Measurements from ENCODE around the gene CCKAR.

CCKAR gene

GRCh38 chr4:26489101-26489985, 941 bp downstream of the CCKAR start:
- DNase-seq = peak; percentile 13

GRCh38 chr4:26485684-26486083, 4.6 kb downstream of the CCKAR start:
- DNase-seq = no peak

- no peak for DNase-seq
Measured at GRCh38 chr4:26484516-26484915, 5.8 kb downstream of the CCKAR start.

GRCh38 chr4:26484032-26484515, 6.2 kb downstream of the CCKAR start:
- DNase-seq = no peak

- no peak for DNase-seq
Measured at GRCh38 chr4:26482508-26483462, 7.5 kb downstream of the CCKAR start.

- no peak for DNase-seq
Measured at GRCh38 chr4:26478330-26478729, 12.0 kb downstream of the CCKAR start.

GRCh38 chr4:26476545-26476944, 13.7 kb downstream of the CCKAR start:
- DNase-seq = no peak

- DNase-seq = no peak
Measured at GRCh38 chr4:26475716-26476115, 14.6 kb downstream of the CCKAR start.

- no peak for DNase-seq
Measured at GRCh38 chr4:26474551-26474950, 15.7 kb downstream of the CCKAR start.

GRCh38 chr4:26473893-26474292, 16.4 kb downstream of the CCKAR start:
- DNase-seq = no peak

GRCh38 chr4:26471890-26472289, 18.4 kb downstream of the CCKAR start:
- no peak for DNase-seq

GRCh38 chr4:26468977-26469376, 21.3 kb downstream of the CCKAR start:
- no peak for DNase-seq

GRCh38 chr4:26468283-26468949, 21.9 kb downstream of the CCKAR start:
- DNase-seq = no peak

- no peak for DNase-seq
Measured at GRCh38 chr4:26467724-26468123, 22.6 kb downstream of the CCKAR start.

- DNase-seq = no peak
Measured at GRCh38 chr4:26466578-26467270, 23.6 kb downstream of the CCKAR start.

- DNase-seq = no peak
Measured at GRCh38 chr4:26464420-26465095, 25.7 kb downstream of the CCKAR start.

GRCh38 chr4:26463386-26463785, 26.9 kb downstream of the CCKAR start:
- DNase-seq = no peak

GRCh38 chr4:26462874-26463273, 27.4 kb downstream of the CCKAR start:
- no peak for DNase-seq

GRCh38 chr4:26459756-26460530, 30.3 kb downstream of the CCKAR start:
- no peak for DNase-seq

- DNase-seq = peak; percentile 57
Measured at GRCh38 chr4:26459054-26459755, 31.1 kb downstream of the CCKAR start.

Data from NCI-H146 (cell line).